GM12873 (cell line): Measurements from ENCODE around the gene TMEM132D.

Experiments
- CTCF ChIP-seq: IDR thresholded peaks from 2 replicates; pipeline ENCODE4 v1.5.1; 2012; ENCODE audit warnings: low read depth, mild to moderate bottlenecking, moderate library complexity, low read length, control low read depth; ENCODE audit not compliant: insufficient read depth; ENCODE audit errors: missing control alignments

TMEM132D gene

GRCh38 chr12:129076441-129077320 lies 827.1 kb downstream of the TMEM132D start:
- TF ChIP-seq CTCF = no peak

- TF ChIP-seq CTCF = no peak
These were observed 828.2 kb downstream of the TMEM132D start for GRCh38 chr12:129075460-129076208.

DNA sequence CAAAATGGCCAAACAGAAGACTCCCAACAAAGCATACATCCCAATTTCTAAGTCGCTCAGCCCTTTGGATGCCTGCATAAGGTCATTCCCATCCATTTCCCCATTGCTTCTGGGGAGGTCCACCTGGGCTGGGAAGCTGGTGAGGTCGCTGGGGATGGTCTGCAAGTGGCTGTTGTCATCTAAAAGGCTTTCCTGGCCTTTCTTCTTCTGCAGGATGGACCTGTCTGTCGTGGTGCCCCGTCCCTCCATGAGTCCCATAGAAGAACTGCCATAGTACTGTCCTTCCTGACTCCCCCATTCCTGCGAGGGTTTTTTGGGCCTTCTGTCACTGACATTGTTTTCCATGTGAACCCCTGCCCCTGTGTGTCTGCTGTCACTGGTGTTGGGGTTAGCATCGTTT lies 829.4 kb downstream of the TMEM132D start:
- no peak for TF ChIP-seq CTCF

DNA sequence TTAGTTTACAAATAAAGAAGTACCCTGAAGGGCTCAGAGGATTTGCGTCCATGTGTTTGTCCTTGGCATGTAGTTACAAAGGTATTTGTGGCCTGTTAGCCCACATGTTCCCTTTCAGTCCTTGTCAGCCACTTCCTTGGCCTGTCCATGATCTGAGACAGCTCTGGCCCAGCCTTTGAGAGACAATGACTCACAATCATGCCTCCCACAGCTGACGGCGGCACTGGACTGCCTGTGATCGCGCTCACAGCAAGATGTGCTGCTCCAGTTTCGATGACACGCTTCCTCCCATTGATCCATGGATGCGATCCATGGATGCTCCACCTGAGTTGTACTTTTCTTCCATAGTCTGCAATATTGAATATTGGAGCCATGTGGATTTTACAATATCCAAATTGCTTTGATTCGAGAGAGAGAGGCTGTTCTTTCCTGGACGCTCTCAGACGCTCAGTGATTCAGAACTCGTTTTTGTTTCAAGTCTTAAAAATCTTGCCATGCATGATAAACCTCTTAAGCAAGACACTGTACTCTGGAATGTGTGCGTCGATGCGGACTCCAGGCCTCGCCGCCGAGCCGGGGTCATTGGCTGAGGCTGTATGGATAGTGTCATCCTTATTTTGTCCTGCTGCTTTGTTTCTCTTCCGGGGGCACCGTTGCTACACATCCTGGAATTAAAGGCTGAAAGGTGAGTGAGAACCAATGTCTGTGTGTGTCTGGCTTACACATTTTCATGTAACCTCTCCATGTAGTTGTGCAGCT lies 830.5 kb downstream of the TMEM132D start:
- no peak for TF ChIP-seq CTCF

DNA sequence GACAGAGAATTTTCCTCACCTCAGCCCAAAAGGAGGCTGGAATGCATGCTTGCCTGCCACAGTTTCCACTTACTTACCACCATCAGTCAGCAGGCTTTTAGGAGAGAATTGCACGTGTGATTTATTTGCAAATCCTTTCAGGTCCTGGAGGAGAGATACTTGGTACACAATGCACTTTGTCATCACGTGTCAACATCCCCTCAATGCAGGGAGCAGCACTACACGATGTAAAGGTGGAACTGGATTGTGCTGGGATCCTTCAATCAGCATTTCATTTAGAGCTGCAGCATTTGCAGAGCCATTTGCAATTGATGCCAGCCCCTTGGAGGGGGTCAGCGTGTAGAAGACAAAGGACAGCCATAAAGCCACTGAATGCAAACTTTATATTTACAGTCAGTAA lies 832.5 kb downstream of the TMEM132D start:
- TF ChIP-seq CTCF = no peak

DNA sequence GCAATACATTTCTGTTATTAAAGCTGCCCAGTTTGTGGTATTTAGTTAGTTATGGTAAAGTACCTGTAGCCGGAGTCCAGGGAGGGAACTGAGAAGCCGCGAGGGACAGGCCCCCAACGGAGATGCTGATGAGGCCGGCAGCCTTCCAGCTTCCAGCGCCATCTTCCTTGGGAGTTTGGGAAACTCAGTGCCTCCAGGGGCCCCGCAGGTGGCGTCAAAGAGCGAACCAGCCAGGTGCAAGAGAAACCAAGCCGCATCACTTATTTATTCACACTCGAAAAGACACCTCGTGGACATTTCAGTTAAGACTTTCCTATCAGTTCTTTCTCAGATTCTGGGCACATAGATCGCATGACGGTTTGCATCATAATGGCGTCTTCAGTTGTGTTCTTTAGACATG lies 833.9 kb downstream of the TMEM132D start:
- no peak for TF ChIP-seq CTCF

DNA sequence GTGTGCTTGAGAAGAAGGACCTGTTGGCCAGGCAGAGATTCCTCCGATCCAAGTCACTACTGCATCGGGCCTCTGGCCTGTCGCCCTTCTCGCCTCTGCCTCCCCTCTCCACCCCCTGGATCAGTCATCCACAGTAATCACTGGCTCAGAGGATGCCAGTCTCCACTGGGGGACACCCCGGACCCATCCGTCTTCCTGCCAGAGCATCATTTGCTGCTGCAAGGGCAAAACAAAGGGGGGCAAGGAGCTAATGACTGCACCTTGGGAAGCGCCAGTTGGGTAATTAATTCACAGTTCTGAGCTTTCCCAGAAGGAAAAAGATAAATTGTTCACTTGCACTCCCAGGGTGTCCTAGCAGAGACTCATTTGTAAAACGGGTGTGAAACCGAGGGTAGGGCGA lies 835.1 kb downstream of the TMEM132D start:
- TF ChIP-seq CTCF = no peak
